GM19463 (cell line): Measurements from ENCODE around the gene FAF2.

Experiments
- ATAC-seq: cut with Tn5 transposase; IDR thresholded peaks from one replicate; pipeline ENCODE4 v1.9.1; 2021; ENCODE audit warnings: mild to moderate bottlenecking, moderate library complexity; ENCODE audit not compliant: unreplicated experiment

FAF2 gene

DNA sequence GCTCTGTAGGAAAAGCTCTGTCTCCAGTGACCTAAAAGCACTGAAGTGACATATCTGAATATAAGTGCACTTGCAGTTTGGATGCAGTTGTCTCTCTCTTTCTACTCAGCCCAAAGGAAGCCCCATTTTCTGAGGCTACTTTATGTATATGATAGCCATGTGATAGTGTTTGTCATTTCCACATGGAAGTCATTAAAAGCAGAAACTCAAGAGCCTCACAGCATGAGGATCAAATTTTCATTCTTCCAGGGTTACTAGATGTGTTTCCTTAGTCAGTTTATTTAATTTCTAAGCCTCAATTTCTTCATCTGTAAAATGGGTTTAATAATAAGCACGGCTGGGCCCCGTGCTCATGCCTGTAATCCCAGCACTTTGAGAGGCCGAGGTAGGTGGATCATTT lies 52.3 kb downstream of the FAF2 start:
- ATAC-seq, result no peak

DNA sequence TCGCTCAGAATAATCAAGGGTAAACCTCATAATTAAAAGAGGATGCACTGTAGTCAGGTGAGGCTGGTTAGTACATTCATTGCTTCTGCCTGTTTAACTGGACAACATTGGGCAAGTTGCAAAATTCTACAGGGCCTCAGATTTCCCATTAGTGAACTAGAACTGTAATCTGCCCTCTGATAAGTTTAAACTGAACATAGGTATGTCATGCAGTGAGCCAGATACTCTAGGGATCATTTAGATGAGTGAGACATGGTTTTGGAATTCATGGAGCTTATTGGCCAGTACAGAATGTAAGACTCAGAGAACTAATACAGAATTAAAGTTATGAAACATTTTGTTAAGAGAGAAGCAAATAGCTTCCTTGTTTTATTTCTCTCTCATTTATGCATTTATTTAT lies 53.1 kb downstream of the FAF2 start:
- ATAC-seq, result no peak

GRCh38 chr5:176503496-176503895 lies 55.3 kb downstream of the FAF2 start:
- no peak for ATAC-seq

DNA sequence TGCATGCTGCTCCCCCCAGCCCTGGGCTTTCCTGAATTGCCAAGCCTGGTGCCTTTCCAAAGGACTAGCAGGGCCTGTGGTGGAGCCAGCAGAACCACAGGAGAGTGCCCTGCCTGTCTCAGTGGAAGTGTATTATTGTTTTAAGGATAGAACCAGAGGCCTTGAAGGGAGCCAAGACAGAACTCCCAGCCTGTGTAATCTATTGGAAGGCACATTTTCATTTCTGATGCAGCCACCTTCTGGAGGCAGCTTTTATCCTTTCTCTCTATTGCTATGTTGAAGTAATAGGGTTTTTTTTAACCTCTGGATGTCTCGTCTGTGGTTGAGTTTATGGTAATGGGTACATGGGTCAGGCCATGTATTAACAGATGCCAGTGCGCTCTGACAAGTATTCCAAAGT lies 59.7 kb downstream of the FAF2 start:
- ATAC-seq, result no peak

DNA sequence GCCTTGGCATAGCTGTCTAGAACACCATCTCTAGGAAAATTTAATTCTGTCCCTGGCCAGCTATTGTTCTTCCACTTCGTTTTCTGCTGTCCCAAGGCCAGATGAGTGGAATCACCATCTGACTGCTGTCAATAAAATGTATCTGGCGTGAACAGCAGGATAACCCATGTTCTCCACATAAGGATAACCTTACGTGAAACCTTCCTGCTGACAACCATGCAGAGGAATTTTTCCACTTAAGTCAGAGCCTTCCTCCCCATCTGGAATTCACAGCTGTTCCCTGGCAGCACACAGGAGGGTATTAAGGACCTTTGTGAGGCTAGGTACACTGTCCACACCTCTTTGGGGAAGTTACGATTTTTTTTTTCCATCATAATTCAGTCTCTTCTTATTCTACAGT lies 60.4 kb downstream of the FAF2 start:
- no peak for ATAC-seq

DNA sequence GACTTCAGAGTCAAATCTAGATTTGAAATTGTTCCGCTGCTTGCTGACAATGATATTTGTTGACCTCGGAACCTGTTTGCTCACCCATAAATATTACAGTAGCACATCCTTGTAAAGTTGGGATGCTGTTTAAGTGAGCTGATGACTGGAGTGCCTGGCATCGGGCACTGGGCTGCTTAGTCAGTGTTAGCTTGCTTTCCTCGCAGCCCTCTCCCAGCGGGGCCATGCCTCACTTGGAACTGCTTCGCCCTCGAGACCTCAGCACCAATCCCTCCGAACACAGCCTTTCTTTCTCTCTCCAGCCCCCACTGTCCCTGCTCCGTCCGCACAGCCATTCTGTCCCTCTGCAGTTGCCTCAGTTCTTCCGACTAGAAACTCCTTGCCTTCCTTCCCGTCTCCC lies 65.6 kb downstream of the FAF2 start:
- no peak for ATAC-seq

DNA sequence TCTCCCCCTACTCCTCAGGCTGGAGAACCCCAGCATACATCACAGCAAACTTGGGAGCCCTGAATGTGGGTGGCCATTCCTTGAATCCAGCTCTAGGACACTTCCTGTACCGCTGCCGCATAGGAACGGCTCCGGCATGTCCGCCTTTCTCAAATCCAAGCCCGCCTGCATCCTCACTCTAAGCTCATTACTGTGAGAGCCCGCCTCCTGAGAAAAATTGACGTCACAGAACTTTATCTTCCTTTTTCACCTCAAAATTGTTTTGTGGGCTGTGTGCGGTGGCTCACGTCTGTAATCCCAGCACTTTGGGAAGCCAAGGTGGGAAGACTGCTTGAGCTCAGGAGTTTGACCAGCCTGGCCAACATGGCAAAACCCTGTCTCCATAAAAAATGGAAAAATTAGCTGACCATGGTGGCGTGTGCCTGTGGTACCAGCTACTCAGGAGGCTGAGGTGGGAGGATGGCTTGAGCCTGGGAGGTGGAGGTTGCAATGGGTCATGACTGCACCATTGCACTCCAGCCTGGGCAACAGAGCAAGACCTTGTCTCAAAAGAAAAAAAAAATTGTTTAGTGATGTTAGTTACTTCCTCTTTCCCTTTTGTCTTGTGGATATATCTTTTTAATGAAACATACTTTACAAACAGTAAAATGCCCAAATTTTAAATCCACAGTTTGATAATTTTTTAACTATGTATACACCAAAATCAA lies 66.2 kb downstream of the FAF2 start:
- ATAC-seq, result no peak

DNA sequence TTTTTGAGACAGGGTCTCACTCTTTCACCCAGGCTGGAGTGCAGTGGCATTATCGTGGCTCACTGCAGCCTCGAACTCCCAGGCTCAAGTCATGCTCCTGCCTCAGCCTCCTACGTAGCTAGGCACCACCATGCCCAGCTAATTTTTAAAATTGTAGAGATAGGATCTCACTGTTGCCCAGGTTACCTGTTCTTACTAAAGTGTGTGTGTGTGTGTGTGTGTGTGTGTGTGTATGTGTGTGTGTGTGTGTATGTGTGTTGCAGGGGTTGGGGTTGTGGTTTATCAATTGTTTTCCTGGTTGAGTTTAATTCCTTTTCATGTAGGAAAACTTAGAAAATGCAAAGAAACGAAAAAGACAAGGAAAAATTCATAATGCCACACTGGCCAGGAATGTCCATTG lies 67.2 kb downstream of the FAF2 start:
- ATAC-seq, result no peak

DNA sequence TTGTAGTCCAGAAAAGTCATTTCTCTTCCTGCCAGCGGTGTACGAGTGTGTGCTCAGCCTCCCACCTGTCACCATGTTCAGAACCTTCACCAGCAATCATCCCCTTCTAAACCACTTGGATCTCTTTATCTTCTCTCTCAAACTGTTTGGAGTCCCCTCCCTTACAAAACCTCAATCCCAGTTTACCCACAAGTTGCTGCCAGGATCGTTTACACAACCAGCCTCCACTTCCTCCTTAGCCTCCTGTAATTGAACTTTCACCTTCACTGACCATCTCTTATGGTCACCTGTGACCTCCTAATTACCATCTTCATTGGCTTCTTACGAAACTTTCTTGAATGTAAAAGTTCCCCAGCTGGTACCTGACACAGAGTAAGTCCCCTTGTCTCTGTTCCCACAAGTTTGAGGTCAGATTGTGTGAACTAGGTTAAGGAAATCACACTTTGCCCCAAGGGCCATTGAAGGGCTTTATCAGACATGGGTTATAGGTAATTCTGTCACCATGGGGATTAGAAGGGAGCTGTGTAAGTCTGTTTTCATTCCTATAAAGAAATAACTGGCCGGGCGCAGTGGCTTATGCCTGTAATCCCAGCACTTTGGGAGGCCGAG lies 69.0 kb downstream of the FAF2 start:
- ATAC-seq, result no peak

DNA sequence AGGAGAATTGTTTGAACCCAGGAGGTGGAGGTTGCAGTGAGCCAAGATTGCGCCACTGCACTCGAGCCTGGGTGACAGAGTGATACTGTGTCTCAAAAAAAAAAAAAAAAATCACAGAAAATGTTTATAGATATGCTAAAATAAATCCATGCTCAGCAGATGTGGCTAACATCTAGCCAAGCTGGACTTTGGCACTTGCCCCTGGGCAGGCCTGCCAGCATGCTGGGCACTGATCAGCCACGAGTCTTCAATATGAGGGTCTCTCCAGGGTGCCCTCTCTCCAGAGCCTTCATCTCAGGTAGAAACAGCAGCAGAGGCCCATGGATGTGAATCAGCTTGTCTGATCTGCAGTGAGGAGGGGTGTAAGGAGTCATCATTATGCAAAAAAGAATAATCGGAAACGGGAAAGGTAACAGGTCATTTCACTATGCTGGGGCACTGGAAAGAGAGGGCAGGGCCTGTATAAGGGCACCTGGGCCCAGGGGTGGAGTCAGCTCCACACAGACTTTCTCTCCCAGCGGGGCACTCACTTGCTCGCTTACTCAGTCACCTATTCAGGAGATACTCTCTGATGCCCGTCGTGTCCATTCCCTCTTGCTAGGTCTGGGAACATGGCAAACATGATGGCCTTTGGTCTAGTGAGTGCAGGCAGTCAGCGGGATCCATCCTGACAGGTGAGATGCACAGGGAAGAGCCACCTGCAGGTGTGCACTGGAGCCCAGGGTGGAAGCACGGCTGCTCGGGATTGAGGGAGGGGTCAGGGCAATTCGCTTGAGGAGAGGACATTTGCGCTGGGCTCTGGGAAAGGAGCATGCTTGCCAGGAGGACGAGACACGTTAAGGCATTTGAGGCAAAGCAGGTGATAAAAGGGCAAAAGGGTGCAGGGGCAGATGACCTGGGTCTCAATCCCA lies 71.9 kb downstream of the FAF2 start:
- no peak for ATAC-seq

- ATAC-seq, result no peak
Observed at GRCh38 chr5:176521286-176521685, 73.1 kb downstream of the FAF2 start.

- ATAC-seq, result no peak
Observed at GRCh38 chr5:176521699-176522263, 73.6 kb downstream of the FAF2 start.

DNA sequence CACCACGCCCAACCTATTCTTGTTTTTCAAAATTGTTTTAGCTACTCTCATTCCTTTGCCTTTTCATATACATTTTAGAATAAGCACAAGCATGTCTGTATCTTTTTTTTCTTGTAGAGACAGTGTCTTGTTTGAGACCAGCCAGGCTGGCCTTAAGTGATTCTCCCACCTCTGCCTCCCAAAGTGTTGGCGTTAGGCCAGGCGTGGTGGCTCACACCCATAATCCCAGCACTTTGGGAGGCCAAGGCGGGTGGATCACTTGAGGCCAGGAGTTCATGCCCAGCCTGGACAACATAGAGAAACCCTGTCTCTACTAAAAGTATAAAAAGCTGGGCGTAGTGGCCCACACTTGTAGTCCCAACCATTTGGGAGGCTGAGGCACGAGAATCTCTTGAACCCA lies 76.0 kb downstream of the FAF2 start:
- no peak for ATAC-seq

DNA sequence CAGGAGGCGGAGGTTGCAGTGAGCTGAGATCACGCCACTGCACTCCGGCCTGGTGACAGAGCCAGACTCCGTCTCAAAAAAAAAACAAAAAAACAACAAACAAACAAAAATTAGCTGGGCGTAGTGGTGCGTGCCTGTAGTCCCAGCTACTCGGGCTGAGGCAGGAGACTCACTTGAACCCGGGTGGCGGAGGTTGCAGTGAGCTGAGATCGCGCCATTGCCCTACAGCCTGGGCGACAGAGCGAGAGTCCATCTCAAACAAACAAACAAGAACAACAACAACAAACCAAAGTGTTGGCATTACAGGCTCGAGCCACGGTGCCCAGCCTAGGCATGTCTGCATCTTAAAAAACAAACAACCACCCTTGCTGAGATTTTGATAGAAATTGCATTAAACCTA lies 76.8 kb downstream of the FAF2 start:
- ATAC-seq, result no peak

GRCh38 chr5:176525677-176526076 lies 77.5 kb downstream of the FAF2 start:
- ATAC-seq, result no peak

GRCh38 chr5:176526462-176526861 lies 78.3 kb downstream of the FAF2 start:
- ATAC-seq, result no peak

- ATAC-seq, result no peak
Observed at GRCh38 chr5:176527246-176528222, 79.3 kb downstream of the FAF2 start.

- ATAC-seq, result no peak
Observed at GRCh38 chr5:176528301-176528700, 80.1 kb downstream of the FAF2 start.

DNA sequence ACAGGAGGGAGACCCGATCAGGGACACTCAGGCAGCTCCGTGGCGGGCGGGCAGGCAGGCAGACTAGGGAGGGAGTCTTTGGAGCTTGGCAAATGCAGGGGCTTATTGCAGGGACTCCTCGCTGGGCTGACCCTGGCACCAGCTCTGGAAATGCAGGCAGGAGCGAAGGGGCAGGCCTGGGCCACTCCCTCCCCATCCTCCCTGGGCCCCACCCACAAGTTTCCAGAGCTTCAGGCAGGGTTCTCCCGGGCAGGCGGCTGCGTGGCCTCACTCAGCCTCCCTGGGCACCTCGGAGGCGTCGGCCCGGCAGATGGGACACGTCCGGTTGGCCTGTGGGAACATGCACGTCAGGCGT lies 80.6 kb downstream of the FAF2 start:
- no peak for ATAC-seq

DNA sequence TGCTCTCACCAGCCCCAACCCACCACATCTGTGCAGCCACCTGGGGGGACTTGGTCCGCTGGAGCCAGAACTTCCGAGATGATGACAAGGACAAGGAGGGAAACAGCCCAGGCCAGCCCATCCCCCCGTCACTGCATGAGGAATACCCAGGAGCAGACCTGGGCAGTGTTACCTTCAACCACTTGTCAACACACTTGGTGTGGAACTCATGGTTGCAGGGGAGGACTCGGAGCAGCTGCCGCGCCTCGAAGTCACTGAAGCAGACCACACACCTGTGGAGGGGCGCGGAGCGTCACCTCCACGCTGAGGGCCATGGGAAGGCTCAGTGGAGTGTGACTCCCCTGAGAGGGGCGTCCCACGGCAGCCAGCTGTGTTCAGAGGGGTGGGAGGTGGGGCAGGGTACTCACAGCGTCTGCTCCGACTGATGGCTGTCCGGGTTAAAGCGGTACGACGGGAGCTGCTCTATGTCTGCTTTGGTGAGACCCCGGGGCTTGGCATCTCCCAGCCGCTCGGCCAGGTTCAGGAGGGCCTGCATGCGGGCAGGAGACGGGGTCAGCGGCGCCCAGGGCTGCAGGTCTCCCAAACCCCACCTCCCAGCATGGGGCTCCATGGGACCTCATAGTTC lies 81.0 kb downstream of the FAF2 start:
- ATAC-seq, result no peak
